ENCODE measurements around the gene PXN.
A peak's percentile ranks its signal among the peaks of the same experiment; 100 is the strongest.

The PXN gene

GRCh38 chr12:120225852-120226640 lies 39.5 kb downstream of the PXN start:
- no peak overlapping the region for H3K4me3 Mint-ChIP-seq
- TF ChIP-seq CTCF (IDR thresholded peaks at IDR 0.05; ENCODE audit: unreplicated experiment in 3 of 3) = no peak
- peak overlapping the region in 1 of 3 experiments; percentile 70 for H3K27ac Mint-ChIP-seq
- H3K4me1 Mint-ChIP-seq = peaks cover 45% of the 10 kb centered on the region
- no peaks in the 10 kb centered on the region for H3K9me3 Mint-ChIP-seq
- H3K27me3 Mint-ChIP-seq (ENCODE audit: low read depth) = no peaks in the 10 kb centered on the region
- peaks cover 6% of the 10 kb centered on the region for H3K36me3 Mint-ChIP-seq (ENCODE audit: low read depth)

GRCh38 chr12:120225200-120225558 lies 40.4 kb downstream of the PXN start:
- H3K9me3 Mint-ChIP-seq = no peaks in the 10 kb centered on the region
- peak overlapping the region; percentile 60 to 83 (median 70) for H3K27ac Mint-ChIP-seq
- H3K36me3 Mint-ChIP-seq (ENCODE audit: low read depth) = peaks cover 6% of the 10 kb centered on the region
- peaks cover 37% of the 10 kb centered on the region for H3K4me1 Mint-ChIP-seq
- no peak for TF ChIP-seq CTCF (IDR thresholded peaks at IDR 0.05; ENCODE audit: unreplicated experiment in 3 of 3)
- H3K4me3 Mint-ChIP-seq = no peak overlapping the region
- no peaks in the 10 kb centered on the region for H3K27me3 Mint-ChIP-seq (ENCODE audit: low read depth)

- no peak overlapping the region for H3K4me3 Mint-ChIP-seq
- H3K27ac Mint-ChIP-seq = peak overlapping the region; percentile 60 to 83 (median 70)
- peaks cover 30% of the 10 kb centered on the region for H3K4me1 Mint-ChIP-seq
- H3K36me3 Mint-ChIP-seq (ENCODE audit: low read depth) = peaks cover 6% of the 10 kb centered on the region
- no peaks in the 10 kb centered on the region for H3K9me3 Mint-ChIP-seq
- H3K27me3 Mint-ChIP-seq (ENCODE audit: low read depth) = no peaks in the 10 kb centered on the region
- no peak for TF ChIP-seq CTCF (IDR thresholded peaks at IDR 0.05; ENCODE audit: unreplicated experiment in 3 of 3)
Observed at GRCh38 chr12:120224304-120225199, 41.0 kb downstream of the PXN start.

- Mint-ChIP-seq H3K9me3 (no peaks in the 10 kb centered on the region), H3K27ac (no peak overlapping the region), H3K4me3 (no peak overlapping the region), H3K27me3 (ENCODE audit: low read depth) (no peaks in the 10 kb centered on the region), H3K4me1 (peaks cover 22% of the 10 kb centered on the region), H3K36me3 (ENCODE audit: low read depth) (peaks cover 7% of the 10 kb centered on the region)
- TF ChIP-seq CTCF (IDR thresholded peaks at IDR 0.05; ENCODE audit: unreplicated experiment in 3 of 3) = no peak
Observed at GRCh38 chr12:120223458-120224303, 41.8 kb downstream of the PXN start.

GRCh38 chr12:120222288-120222832 lies 43.2 kb downstream of the PXN start:
- peaks cover 10% of the 10 kb centered on the region for H3K36me3 Mint-ChIP-seq (ENCODE audit: low read depth)
- peaks cover 11% of the 10 kb centered on the region for H3K4me1 Mint-ChIP-seq
- H3K9me3 Mint-ChIP-seq = no peaks in the 10 kb centered on the region
- no peaks in the 10 kb centered on the region for H3K27me3 Mint-ChIP-seq (ENCODE audit: low read depth)
- TF ChIP-seq CTCF (IDR thresholded peaks at IDR 0.05; ENCODE audit: unreplicated experiment in 3 of 3) = no peak
- no peak overlapping the region for H3K4me3 Mint-ChIP-seq
- no peak overlapping the region for H3K27ac Mint-ChIP-seq
